Breast epithelium (tissue), 3 donors: ENCODE measurements around the gene CLTB.

Source experiments
- POLR2A ChIP-seq: fragments of 450-650 bp; IDR thresholded peaks from one replicate; pipeline ENCODE4 v1.6.1; 2016; ENCODE audit warnings: antibody characterized with exemption, mild to moderate bottlenecking, moderate library complexity
- POLR2AphosphoS5 ChIP-seq, 3 donors: sonication (generic); formaldehyde crosslinking; IDR thresholded peaks; one replicate each; pipeline ENCODE4 v1.6.1; 2017; ENCODE audit warnings: antibody characterized with exemption in 3 of 3
- TF ChIP-seq, protein P1 (sequence below), 3 donors: fragments of 450-650 bp; IDR thresholded peaks; one replicate each; pipeline ENCODE4 v1.5.1; 2016 to 2017; ENCODE audit warnings: antibody characterized with exemption in 3 of 3, mild to moderate bottlenecking in 3 of 3, moderate library complexity in 3 of 3

DNA sequence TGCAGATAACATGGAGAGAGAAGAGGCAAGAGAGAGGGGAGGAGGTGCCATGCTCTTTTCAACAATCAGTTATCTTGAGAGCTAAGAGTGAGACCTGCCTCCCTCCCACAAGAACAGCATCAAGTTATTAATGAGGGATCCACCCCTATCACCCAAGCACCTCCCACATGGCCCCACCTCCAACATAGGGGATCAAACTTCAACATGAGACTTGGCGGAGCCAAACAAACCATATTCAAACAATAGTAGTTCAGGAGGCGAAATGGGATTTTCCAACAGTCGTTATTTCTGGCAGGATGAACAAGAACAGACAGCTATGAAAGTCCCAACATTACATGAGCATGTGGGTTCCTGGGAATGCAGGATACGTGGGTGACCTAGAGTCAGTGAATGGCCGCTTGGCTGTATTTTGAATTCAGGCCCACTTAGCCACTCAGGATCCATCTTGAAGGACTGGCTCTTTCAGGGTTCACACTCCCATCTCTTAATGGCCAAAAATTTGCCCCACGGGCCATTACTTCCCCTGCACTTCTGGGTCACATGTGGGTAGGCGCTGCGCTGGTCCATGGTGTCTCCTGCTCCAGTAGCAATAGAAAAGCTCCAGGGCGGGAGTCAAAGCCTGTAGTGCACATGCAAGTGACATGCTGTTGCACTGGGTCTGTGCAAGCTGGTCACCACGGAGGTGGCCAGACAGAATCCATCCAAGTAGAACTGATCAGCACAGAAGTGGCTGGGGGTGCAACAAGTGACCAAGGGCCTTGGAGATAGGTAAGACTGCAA is 24.8 kb upstream of the CLTB start:
- TF ChIP-seq, protein P1, sequence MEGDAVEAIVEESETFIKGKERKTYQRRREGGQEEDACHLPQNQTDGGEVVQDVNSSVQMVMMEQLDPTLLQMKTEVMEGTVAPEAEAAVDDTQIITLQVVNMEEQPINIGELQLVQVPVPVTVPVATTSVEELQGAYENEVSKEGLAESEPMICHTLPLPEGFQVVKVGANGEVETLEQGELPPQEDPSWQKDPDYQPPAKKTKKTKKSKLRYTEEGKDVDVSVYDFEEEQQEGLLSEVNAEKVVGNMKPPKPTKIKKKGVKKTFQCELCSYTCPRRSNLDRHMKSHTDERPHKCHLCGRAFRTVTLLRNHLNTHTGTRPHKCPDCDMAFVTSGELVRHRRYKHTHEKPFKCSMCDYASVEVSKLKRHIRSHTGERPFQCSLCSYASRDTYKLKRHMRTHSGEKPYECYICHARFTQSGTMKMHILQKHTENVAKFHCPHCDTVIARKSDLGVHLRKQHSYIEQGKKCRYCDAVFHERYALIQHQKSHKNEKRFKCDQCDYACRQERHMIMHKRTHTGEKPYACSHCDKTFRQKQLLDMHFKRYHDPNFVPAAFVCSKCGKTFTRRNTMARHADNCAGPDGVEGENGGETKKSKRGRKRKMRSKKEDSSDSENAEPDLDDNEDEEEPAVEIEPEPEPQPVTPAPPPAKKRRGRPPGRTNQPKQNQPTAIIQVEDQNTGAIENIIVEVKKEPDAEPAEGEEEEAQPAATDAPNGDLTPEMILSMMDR (IDR thresholded peaks at IDR 0.05) = no peak
- no peak for TF ChIP-seq POLR2A
- no peak for TF ChIP-seq POLR2AphosphoS5 (IDR thresholded peaks at IDR 0.05)
